Measurements from ENCODE around the gene SGTA. TPM values are rescaled to one million over a fixed set of nuclear protein-coding genes. Genes with fewer than 3 reads are reported as not detected.
A peak's percentile ranks its signal among the peaks of the same experiment; 100 is the strongest.

The SGTA gene
- total RNA-seq, 2 experiments from 2014 or later, result 44.3 to 44.6 TPM

- Mint-ChIP-seq H3K4me3 (peak overlapping the region; percentile 94), H3K9me3 (no peaks in the 10 kb centered on the region), H3K4me1 (ENCODE audit: low read depth) (peaks cover 62% of the 10 kb centered on the region), H3K27me3 (ENCODE audit: low read depth) (no peaks in the 10 kb centered on the region), H3K27ac (peak overlapping the region; percentile 91), H3K36me3 (ENCODE audit: low read depth) (peaks cover 15% of the 10 kb centered on the region)
- intact Hi-C loops (cut with micrococcal nuclease), result loop anchor here (1.0 to 10.0 kb wide), 5 partner anchors 161 to 619 kb away; partner anchors contain the start of genes DOT1L, GADD45B, NCLN and PLEKHJ1
- CTCF ChIA-PET, result interaction anchor here (0.6 to 1.4 kb wide), 3 partner anchors 104 to 317 kb away, joined by 3 to 4 read pairs (median 4); no protein-coding TSS in a partner anchor
- DNase-seq, result no peak
These were observed 690 bp upstream of the SGTA start for GRCh38 chr19:2783781-2784145.

GRCh38 chr19:2782329-2782935 lies 641 bp downstream of the SGTA start:
- Mint-ChIP-seq H3K27ac (peak overlapping the region; percentile 74), H3K4me1 (ENCODE audit: low read depth) (peaks cover 59% of the 10 kb centered on the region), H3K27me3 (ENCODE audit: low read depth) (no peaks in the 10 kb centered on the region), H3K4me3 (peak overlapping the region; percentile 94), H3K36me3 (ENCODE audit: low read depth) (peaks cover 11% of the 10 kb centered on the region), H3K9me3 (no peaks in the 10 kb centered on the region)
- DNase-seq, result peak; percentile 27
- CTCF ChIA-PET, result interaction anchor here (0.6 to 2.7 kb wide), 3 partner anchors 33 to 134 kb away, joined by 4 to 8 read pairs (median 6); no protein-coding TSS in a partner anchor
- intact Hi-C loops (cut with micrococcal nuclease), result loop anchor here (2.0 to 10.0 kb wide), 3 partner anchors 162 to 618 kb away; partner anchors contain the start of genes DOT1L, GADD45B and ZNF77

GRCh38 chr19:2780284-2780683 lies 2.8 kb downstream of the SGTA start:
- Mint-ChIP-seq H3K27me3 (ENCODE audit: low read depth) (no peaks in the 10 kb centered on the region), H3K27ac (no peak overlapping the region), H3K4me1 (ENCODE audit: low read depth) (peaks cover 63% of the 10 kb centered on the region), H3K36me3 (ENCODE audit: low read depth) (peaks cover 11% of the 10 kb centered on the region), H3K4me3 (no peak overlapping the region), H3K9me3 (no peaks in the 10 kb centered on the region)
- CTCF ChIA-PET, result interaction anchor here (0.6 to 2.7 kb wide), 5 partner anchors 31 to 132 kb away, joined by 3 to 8 read pairs (median 4); partner anchors contain the start of gene ZNF554
- no peak for DNase-seq
- intact Hi-C loops (cut with micrococcal nuclease), result loop anchor here (10.0 kb wide), 2 partner anchors 305 to 615 kb away; partner anchors contain the start of genes DOT1L and GADD45B

GRCh38 chr19:2779121-2779740 lies 3.8 kb downstream of the SGTA start:
- H3K36me3 Mint-ChIP-seq (ENCODE audit: low read depth), result peaks cover 13% of the 10 kb centered on the region
- H3K4me1 Mint-ChIP-seq (ENCODE audit: low read depth), result peaks cover 60% of the 10 kb centered on the region
- no peak overlapping the region for H3K4me3 Mint-ChIP-seq
- DNase-seq, result no peak
- intact Hi-C loops (cut with micrococcal nuclease), result no loop called here
- H3K27ac Mint-ChIP-seq, result no peak overlapping the region
- H3K9me3 Mint-ChIP-seq, result no peaks in the 10 kb centered on the region
- CTCF ChIA-PET, result interaction anchor here (0.9 kb wide), 1 partner anchor 131 kb away, joined by 3 read pairs; no protein-coding TSS in a partner anchor
- no peaks in the 10 kb centered on the region for H3K27me3 Mint-ChIP-seq (ENCODE audit: low read depth)

GRCh38 chr19:2777952-2778683 lies 5.0 kb downstream of the SGTA start:
- Mint-ChIP-seq H3K4me1 (ENCODE audit: low read depth) (peaks cover 54% of the 10 kb centered on the region), H3K4me3 (no peak overlapping the region), H3K27me3 (ENCODE audit: low read depth) (no peaks in the 10 kb centered on the region), H3K27ac (no peak overlapping the region), H3K9me3 (no peaks in the 10 kb centered on the region), H3K36me3 (ENCODE audit: low read depth) (peaks cover 13% of the 10 kb centered on the region)
- CTCF ChIA-PET, result interaction anchor here (1.0 kb wide), 1 partner anchor 130 kb away, joined by 3 read pairs; no protein-coding TSS in a partner anchor
- DNase-seq, result no peak
- intact Hi-C loops (cut with micrococcal nuclease), result no loop called here

GRCh38 chr19:2775556-2776430 lies 7.3 kb downstream of the SGTA start:
- H3K4me3 Mint-ChIP-seq, result peak overlapping the region; percentile 59

GRCh38 chr19:2774953-2775555 lies 8.0 kb downstream of the SGTA start:
- H3K36me3 Mint-ChIP-seq (ENCODE audit: low read depth), result peaks cover 16% of the 10 kb centered on the region
- H3K4me3 Mint-ChIP-seq, result peak overlapping the region; percentile 59
- CTCF ChIA-PET, result interaction anchor here (1.3 kb wide), 1 partner anchor 127 kb away, joined by 4 read pairs; no protein-coding TSS in a partner anchor
- no peaks in the 10 kb centered on the region for H3K9me3 Mint-ChIP-seq
- no peak for DNase-seq
- H3K4me1 Mint-ChIP-seq (ENCODE audit: low read depth), result peaks cover 39% of the 10 kb centered on the region
- H3K27me3 Mint-ChIP-seq (ENCODE audit: low read depth), result no peaks in the 10 kb centered on the region
- H3K27ac Mint-ChIP-seq, result peak overlapping the region; percentile 84
- intact Hi-C loops (cut with micrococcal nuclease), result loop anchor here (2.0 kb wide), 1 partner anchor 34 kb away; the partner anchor contains the start of gene SLC39A3

More at GRCh38 chr19:2775556-2776430, 7.3 kb downstream of the SGTA start:
- Mint-ChIP-seq H3K27me3 (ENCODE audit: low read depth) (no peaks in the 10 kb centered on the region), H3K36me3 (ENCODE audit: low read depth) (peaks cover 16% of the 10 kb centered on the region), H3K4me1 (ENCODE audit: low read depth) (peaks cover 45% of the 10 kb centered on the region), H3K27ac (peak overlapping the region; percentile 84), H3K9me3 (no peaks in the 10 kb centered on the region)
- DNase-seq, result peak; percentile 83
- CTCF ChIA-PET, result interaction anchor here (1.3 kb wide), 1 partner anchor 127 kb away, joined by 4 read pairs; no protein-coding TSS in a partner anchor
- intact Hi-C loops (cut with micrococcal nuclease), result loop anchor here (2.0 kb wide), 1 partner anchor 35 kb away; the partner anchor contains the start of gene SLC39A3

GRCh38 chr19:2774083-2774679 lies 8.9 kb downstream of the SGTA start:
- intact Hi-C loops (cut with micrococcal nuclease), result loop anchor here (2.0 kb wide), 1 partner anchor 33 kb away; the partner anchor contains the start of gene SLC39A3
- H3K9me3 Mint-ChIP-seq, result no peaks in the 10 kb centered on the region
- H3K36me3 Mint-ChIP-seq (ENCODE audit: low read depth), result peaks cover 16% of the 10 kb centered on the region
- no peaks in the 10 kb centered on the region for H3K27me3 Mint-ChIP-seq (ENCODE audit: low read depth)
- CTCF ChIA-PET, result no interaction called here
- DNase-seq, result no peak
- H3K4me1 Mint-ChIP-seq (ENCODE audit: low read depth), result peaks cover 38% of the 10 kb centered on the region
- no peak overlapping the region for H3K4me3 Mint-ChIP-seq
- no peak overlapping the region for H3K27ac Mint-ChIP-seq

GRCh38 chr19:2771786-2772674 lies 11.0 kb downstream of the SGTA start:
- Mint-ChIP-seq H3K4me3 (no peak overlapping the region), H3K36me3 (ENCODE audit: low read depth) (peaks cover 12% of the 10 kb centered on the region), H3K27me3 (ENCODE audit: low read depth) (no peaks in the 10 kb centered on the region), H3K9me3 (no peaks in the 10 kb centered on the region), H3K27ac (no peak overlapping the region), H3K4me1 (ENCODE audit: low read depth) (peaks cover 33% of the 10 kb centered on the region)
- intact Hi-C loops (cut with micrococcal nuclease), result no loop called here
- CTCF ChIA-PET, result no interaction called here
- no peak for DNase-seq

Measured in activated naive CD4-positive, alpha-beta T cell treated with anti-CD3 and anti-CD28 coated beads for 36 hours (primary cell).